Measurements from ENCODE around the gene RSPO4.

GRCh38 chr20:1038205-1038604 lies 36.1 kb upstream of the RSPO4 start:
- TF ChIP-seq CTCF (IDR thresholded peaks at IDR 0.05; ENCODE audit: insufficient read depth, low read length, poor library complexity, severe bottlenecking) (no peak), EZH2phosphoT487 (conservative IDR thresholded peaks at IDR 0.05; ENCODE audit: low read length) (no peak)
